Activated CD4-positive, alpha-beta memory T cell treated with anti-CD3 and anti-CD28 coated beads for 36 hours (primary cell): ENCODE results near the gene PNKD. TPM values are rescaled to one million over a fixed set of nuclear protein-coding genes. Genes with fewer than 3 reads are reported as not detected.

ENCODE experiments used
- CTCF ChIA-PET: fragments of 350-600 bp; sonication (Branson Sonifier 250); formaldehyde crosslinking; loops from one replicate; lab custom pipeline; 2021; ENCODE audit warnings: antibody characterized with exemption, inconsistent platforms; lab: Charles Lee
- POLR2A ChIA-PET: fragments of 350-600 bp; sonication (Branson Sonifier 250); formaldehyde crosslinking; loops from one replicate; lab custom pipeline; 2021; ENCODE audit warnings: antibody characterized with exemption; lab: Charles Lee
- DNase-seq: peaks from one replicate; pipeline ENCODE4 v3.0.0-alpha.2; 2020
- H3K27ac Mint-ChIP-seq: one replicate; pipeline ENCODE4 v1.8.0; 2021; ENCODE audit warnings: mixed read lengths
- H3K27me3 Mint-ChIP-seq: one replicate; pipeline ENCODE4 v1.8.0; 2021; ENCODE audit warnings: mixed read lengths
- H3K36me3 Mint-ChIP-seq: one replicate; pipeline ENCODE4 v1.8.0; 2021; ENCODE audit warnings: mixed read lengths
- H3K4me1 Mint-ChIP-seq: one replicate; pipeline ENCODE4 v1.8.0; 2021; ENCODE audit warnings: low read depth, mixed read lengths
- H3K4me3 Mint-ChIP-seq: one replicate; pipeline ENCODE4 v1.8.0; 2021; ENCODE audit warnings: mild to moderate bottlenecking, mixed read lengths
- H3K9me3 Mint-ChIP-seq: one replicate; pipeline ENCODE4 v1.8.0; 2021; ENCODE audit warnings: mixed read lengths
- intact Hi-C: fragments of 100-400 bp; cut with micrococcal nuclease; formaldehyde crosslinking; loops from one replicate; pipeline ENCODE4 v1.15.1; 2023
- total RNA-seq, 2 experiments: library from RNA; stranded (reverse); gene quantifications; one replicate each; pipeline ENCODE4 v1.2.3, GENCODE V29; 2021

PNKD gene
- total RNA-seq, 2 experiments from 2014 or later = 18.4 to 19.4 TPM

GRCh38 chr2:218293715-218294429 is 23.6 kb downstream of the PNKD start:
- DNase-seq = no peak
- H3K27me3 Mint-ChIP-seq = no peaks in the 10 kb centered on the region
- H3K9me3 Mint-ChIP-seq = no peaks in the 10 kb centered on the region
- H3K4me3 Mint-ChIP-seq = no peak overlapping the region
- peaks cover 40% of the 10 kb centered on the region for H3K4me1 Mint-ChIP-seq
- intact Hi-C loops = loop anchor here (2.0 to 5.0 kb wide), 3 partner anchors 23 to 353 kb away; no protein-coding TSS in a partner anchor
- H3K27ac Mint-ChIP-seq = no peak overlapping the region
- POLR2A ChIA-PET = no interaction called here
- CTCF ChIA-PET = interaction anchor here (0.8 to 12.2 kb wide), 5 partner anchors 21 to 223 kb away, joined by 3 to 119 read pairs (median 4); partner anchors contain the start of genes AAMP, CATIP and PNKD
- no peaks in the 10 kb centered on the region for H3K36me3 Mint-ChIP-seq

DNA sequence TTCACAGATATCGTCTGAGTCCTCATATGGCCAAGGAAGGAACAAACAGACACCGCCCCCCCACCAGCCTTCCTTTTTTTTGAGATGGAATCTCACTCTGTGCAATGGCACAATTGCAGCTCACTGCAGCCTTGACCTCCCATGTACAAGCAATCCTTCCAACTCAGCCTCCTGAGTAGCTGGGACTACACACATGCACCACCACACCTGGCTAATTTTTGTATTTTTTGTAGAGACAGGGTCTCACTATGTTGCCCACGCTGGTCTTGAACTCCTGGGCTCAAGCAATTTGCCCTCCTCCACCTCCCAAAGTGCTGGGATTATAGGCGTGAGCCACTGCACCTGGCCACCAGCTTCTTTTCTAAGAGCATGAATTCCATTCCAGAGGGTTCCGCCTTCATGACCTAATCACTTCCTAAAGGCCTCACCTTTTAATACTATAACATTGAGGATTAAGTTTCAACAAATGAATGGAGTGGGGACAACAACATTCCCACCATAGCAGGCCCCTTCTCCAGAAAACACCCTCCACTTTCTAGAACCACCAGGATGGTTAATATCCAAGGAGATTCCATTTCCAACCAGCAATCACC is 24.2 kb downstream of the PNKD start:
- H3K27me3 Mint-ChIP-seq = no peaks in the 10 kb centered on the region
- DNase-seq = no peak
- H3K4me1 Mint-ChIP-seq = peaks cover 34% of the 10 kb centered on the region
- intact Hi-C loops = loop anchor here (5.0 kb wide), 2 partner anchors 288 to 353 kb away; no protein-coding TSS in a partner anchor
- ChIA-PET CTCF (interaction anchor here (12.2 kb wide), 1 partner anchor 21 kb away, joined by 119 read pairs; the partner anchor contains the start of genes AAMP and PNKD), POLR2A (no interaction called here)
- no peaks in the 10 kb centered on the region for H3K9me3 Mint-ChIP-seq
- H3K4me3 Mint-ChIP-seq = no peak overlapping the region
- H3K36me3 Mint-ChIP-seq = no peaks in the 10 kb centered on the region
- no peak overlapping the region for H3K27ac Mint-ChIP-seq

GRCh38 chr2:218295029-218295428 is 24.7 kb downstream of the PNKD start:
- no peak overlapping the region for H3K4me3 Mint-ChIP-seq
- H3K9me3 Mint-ChIP-seq = no peaks in the 10 kb centered on the region
- no peak overlapping the region for H3K27ac Mint-ChIP-seq
- H3K27me3 Mint-ChIP-seq = no peaks in the 10 kb centered on the region
- CTCF ChIA-PET = interaction anchor here (0.6 to 12.2 kb wide), 6 partner anchors 22 to 102 kb away, joined by 3 to 119 read pairs (median 6); partner anchors contain the start of genes AAMP and PNKD
- intact Hi-C loops = no loop called here
- no peaks in the 10 kb centered on the region for H3K36me3 Mint-ChIP-seq
- H3K4me1 Mint-ChIP-seq = peaks cover 29% of the 10 kb centered on the region
- POLR2A ChIA-PET = no interaction called here
- no peak for DNase-seq

GRCh38 chr2:218296200-218296599 is 25.9 kb downstream of the PNKD start:
- Mint-ChIP-seq H3K4me3 (no peak overlapping the region), H3K36me3 (no peaks in the 10 kb centered on the region), H3K4me1 (peaks cover 20% of the 10 kb centered on the region), H3K9me3 (no peaks in the 10 kb centered on the region), H3K27me3 (no peaks in the 10 kb centered on the region), H3K27ac (no peak overlapping the region)
- no peak for DNase-seq
- CTCF ChIA-PET = interaction anchor here (1.2 to 12.2 kb wide), 4 partner anchors 23 to 100 kb away, joined by 6 to 119 read pairs (median 6); partner anchors contain the start of genes AAMP and PNKD
- POLR2A ChIA-PET = no interaction called here
- intact Hi-C loops = no loop called here

- intact Hi-C loops = no loop called here
- Mint-ChIP-seq H3K4me1 (peaks cover 25% of the 10 kb centered on the region), H3K4me3 (no peak overlapping the region), H3K9me3 (no peaks in the 10 kb centered on the region), H3K27me3 (no peaks in the 10 kb centered on the region), H3K27ac (no peak overlapping the region), H3K36me3 (no peaks in the 10 kb centered on the region)
- no peak for DNase-seq
- CTCF ChIA-PET = interaction anchor here (2.1 to 12.2 kb wide), 3 partner anchors 24 to 61 kb away, joined by 6 to 119 read pairs (median 7); partner anchors contain the start of genes AAMP and PNKD
- POLR2A ChIA-PET = no interaction called here
Measured at GRCh38 chr2:218296847-218297246, 26.5 kb downstream of the PNKD start.

DNA sequence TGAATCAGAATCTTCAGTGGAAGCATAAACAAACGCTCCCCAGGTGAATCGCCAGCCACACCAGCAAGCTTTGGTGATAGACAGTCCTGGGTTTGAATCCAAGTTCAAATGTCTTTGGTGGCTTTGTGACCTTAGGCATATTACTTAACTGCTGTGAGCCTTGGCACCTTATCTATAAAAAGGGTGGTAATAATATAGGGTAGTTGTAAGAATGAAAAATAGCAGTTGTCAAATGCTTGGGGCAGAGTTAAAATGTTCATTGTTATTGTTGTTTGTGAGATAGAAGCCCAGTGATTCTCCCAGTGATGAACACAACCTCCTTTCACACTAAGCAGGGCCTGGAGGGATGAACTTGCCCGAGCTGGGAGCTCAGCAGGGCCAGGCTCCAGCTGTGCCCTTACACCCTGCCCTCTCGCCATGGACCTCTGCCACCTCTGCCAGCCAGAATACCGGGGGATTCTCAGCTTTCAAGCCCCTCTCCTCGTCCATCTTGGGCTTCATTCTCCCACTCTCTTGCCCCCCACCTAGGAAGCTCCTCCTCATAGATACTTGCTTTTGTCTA is 28.1 kb downstream of the PNKD start:
- no peak for DNase-seq
- Mint-ChIP-seq H3K4me1 (peaks cover 16% of the 10 kb centered on the region), H3K27me3 (no peaks in the 10 kb centered on the region), H3K27ac (no peak overlapping the region), H3K36me3 (no peaks in the 10 kb centered on the region), H3K9me3 (no peaks in the 10 kb centered on the region), H3K4me3 (no peak overlapping the region)
- ChIA-PET CTCF (interaction anchor here (0.7 to 12.2 kb wide), 6 partner anchors 8 to 89 kb away, joined by 3 to 119 read pairs (median 5); partner anchors contain the start of genes AAMP, CATIP and PNKD), POLR2A (no interaction called here)
- intact Hi-C loops = no loop called here

DNA sequence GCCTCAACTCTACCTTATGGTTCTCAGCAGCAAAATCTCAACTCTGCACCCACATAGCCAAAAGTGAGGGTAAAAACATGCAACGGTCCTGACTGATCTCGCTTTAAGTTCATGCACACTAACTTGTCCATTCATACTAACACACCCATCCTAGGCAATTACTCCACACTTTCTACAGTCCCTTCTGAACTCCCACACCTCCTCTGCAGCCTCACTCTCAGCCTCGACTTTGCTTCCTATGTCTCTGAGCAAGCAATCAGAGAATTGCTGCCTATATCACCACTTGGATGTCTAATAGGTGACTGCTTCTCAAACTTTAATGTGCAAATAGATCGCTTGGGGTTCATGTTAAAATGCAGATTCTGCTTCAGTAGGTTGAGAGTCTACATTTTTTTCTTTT is 29.8 kb downstream of the PNKD start:
- Mint-ChIP-seq H3K4me1 (peaks cover 8% of the 10 kb centered on the region), H3K36me3 (no peaks in the 10 kb centered on the region), H3K4me3 (no peak overlapping the region), H3K27me3 (no peaks in the 10 kb centered on the region), H3K9me3 (no peaks in the 10 kb centered on the region), H3K27ac (no peak overlapping the region)
- POLR2A ChIA-PET = no interaction called here
- DNase-seq = no peak
- CTCF ChIA-PET = interaction anchor here (1.2 to 12.2 kb wide), 4 partner anchors 13 to 166 kb away, joined by 3 to 119 read pairs (median 3); partner anchors contain the start of genes AAMP and PNKD
- intact Hi-C loops = no loop called here

GRCh38 chr2:218301176-218301819 is 31.0 kb downstream of the PNKD start:
- intact Hi-C loops = loop anchor here (1.0 kb wide), 4 partner anchors 29 to 165 kb away; partner anchors contain the start of gene CATIP
- Mint-ChIP-seq H3K9me3 (no peaks in the 10 kb centered on the region), H3K27me3 (no peaks in the 10 kb centered on the region), H3K27ac (peak overlapping the region; percentile 42), H3K4me1 (peaks cover 5% of the 10 kb centered on the region), H3K4me3 (no peak overlapping the region), H3K36me3 (no peaks in the 10 kb centered on the region)
- ChIA-PET POLR2A (interaction anchor here (0.6 to 1.0 kb wide), 2 partner anchors 59 to 668 kb away, joined by 3 to 4 read pairs; no protein-coding TSS in a partner anchor), CTCF (interaction anchor here (0.6 to 3.0 kb wide), 29 partner anchors 9 to 546 kb away, joined by 3 to 59 read pairs (median 4); partner anchors contain the start of genes AAMP, CATIP, CTDSP1 and PNKD)
- peak; percentile 92 for DNase-seq

DNA sequence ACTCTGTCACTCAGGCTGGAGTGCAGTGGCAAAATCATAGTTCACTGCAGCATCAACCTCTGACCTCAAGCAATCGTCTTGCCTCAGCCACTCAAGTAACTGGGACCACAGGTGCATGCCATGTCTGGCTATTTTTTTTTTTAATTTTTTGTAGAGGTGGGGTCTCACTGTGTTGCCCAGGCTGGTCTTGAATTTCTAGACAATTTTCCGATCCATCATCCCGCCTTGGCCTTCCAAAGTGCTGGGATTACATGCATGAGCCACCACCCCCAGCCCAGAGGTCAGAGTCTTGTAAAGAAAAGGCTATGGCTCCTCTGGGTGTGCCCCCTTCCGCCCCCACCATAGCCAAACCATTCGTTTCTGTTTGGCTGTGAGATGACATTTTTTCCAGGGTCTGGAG is 35.1 kb downstream of the PNKD start:
- ChIA-PET CTCF (interaction anchor here (1.7 to 4.1 kb wide), 3 partner anchors 14 to 51 kb away, joined by 6 to 16 read pairs (median 13); partner anchors contain the start of genes CATIP and TMBIM1), POLR2A (no interaction called here)
- no peaks in the 10 kb centered on the region for H3K27me3 Mint-ChIP-seq
- peaks cover 5% of the 10 kb centered on the region for H3K4me1 Mint-ChIP-seq
- no peak for DNase-seq
- intact Hi-C loops = no loop called here
- no peak overlapping the region for H3K4me3 Mint-ChIP-seq
- no peak overlapping the region for H3K27ac Mint-ChIP-seq
- no peaks in the 10 kb centered on the region for H3K9me3 Mint-ChIP-seq
- no peaks in the 10 kb centered on the region for H3K36me3 Mint-ChIP-seq

- POLR2A ChIA-PET = no interaction called here
- no peak overlapping the region for H3K4me3 Mint-ChIP-seq
- CTCF ChIA-PET = interaction anchor here (1.1 to 4.1 kb wide), 3 partner anchors 9 to 50 kb away, joined by 4 to 16 read pairs (median 13); partner anchors contain the start of genes CATIP and TMBIM1
Measured at GRCh38 chr2:218306184-218306920, 36.0 kb downstream of the PNKD start.

More at GRCh38 chr2:218306184-218306920, 36.0 kb downstream of the PNKD start:
- no peak for DNase-seq
- no peaks in the 10 kb centered on the region for H3K36me3 Mint-ChIP-seq
- intact Hi-C loops = no loop called here
- no peak overlapping the region for H3K27ac Mint-ChIP-seq
- H3K4me1 Mint-ChIP-seq = peaks cover 3% of the 10 kb centered on the region
- H3K9me3 Mint-ChIP-seq = no peaks in the 10 kb centered on the region
- H3K27me3 Mint-ChIP-seq = no peaks in the 10 kb centered on the region
